H1 (cell line): ENCODE measurements around the gene INPP4B. TPM values are rescaled to one million over a fixed set of nuclear protein-coding genes. Genes with fewer than 3 reads are reported as not detected.

ENCODE experiments used
- ASH2L ChIP-seq: fragments of 200-600, 300-600 bp; sonication (generic); IDR thresholded peaks from one replicate; pipeline ENCODE4 v1.7.1; 2017; ENCODE audit warnings: low read length
- BCL11A ChIP-seq, 2 experiments: IDR thresholded peaks; one replicate each; pipeline ENCODE4 v1.6.1; 2011; ENCODE audit warnings: low read depth in 2 of 2, low read length in 2 of 2, mild to moderate bottlenecking in 2 of 2
- BRCA1 ChIP-seq: IDR thresholded peaks from 2 replicates; pipeline ENCODE4 v1.6.1; 2012; ENCODE audit warnings: low read depth, low read length, improper control_type of control experiment
- CHD1 ChIP-seq: IDR thresholded peaks from 2 replicates; pipeline ENCODE4 v1.6.1; 2012; ENCODE audit warnings: low read depth, low read length, improper control_type of control experiment
- NANOG ChIP-seq: IDR thresholded peaks from 2 replicates; pipeline ENCODE4 v1.6.1; 2011; ENCODE audit warnings: low read length, low read depth, mild to moderate bottlenecking, inconsistent platforms; ENCODE audit not compliant: insufficient read depth, poor library complexity, severe bottlenecking
- POU5F1 ChIP-seq: IDR thresholded peaks from 2 replicates; pipeline ENCODE4 v1.6.1; 2011; ENCODE audit warnings: low read depth, mild to moderate bottlenecking, low read length, moderate library complexity
- SUZ12 ChIP-seq: fragments of 200-600 bp; sonication (generic); IDR thresholded peaks from 2 replicates; pipeline ENCODE4 v1.6.1; 2012; ENCODE audit warnings: mild to moderate bottlenecking, inconsistent platforms, low read length, moderate library complexity, mixed read lengths
- polyA plus RNA-seq, 7 experiments: library from polyadenylated mRNA; depleted of rRNA in 3 of 7; stranded (reverse) in 5 of 7; unstranded in 2 of 7; fragments of >200 nt in 5 of 7; fragments of 200-250 nt in 2 of 7; gene quantifications; 1 replicate in 5 of 7; 2 replicates in 1 of 7; 4 replicates in 1 of 7; pipeline versions ENCODE4 v1.2.1 to v1.2.3, GENCODE V29; 2011 to 2013; ENCODE audit warnings: missing spikeins in 2 of 7, mixed read lengths in 2 of 7
- total RNA-seq: library from RNA; stranded (reverse); fragmentation: NEBNext Ultra II Directional; extraction: Animal tissue kit (Norgen Biotek cat#: 25700); gene quantifications from 2 replicates; pipeline ENCODE4 v1.2.1, GENCODE V29; 2021
- TF ChIP-seq, protein P1 (sequence below): fragments of 300-600 bp; sonication (generic); IDR thresholded peaks from 2 replicates; pipeline ENCODE4 v1.7.1; 2012; ENCODE audit warnings: low read length, moderate library complexity, mild to moderate bottlenecking, inconsistent platforms; ENCODE audit not compliant: insufficient replicate concordance
- TF ChIP-seq, protein P2 (sequence below): IDR thresholded peaks from 2 replicates; pipeline ENCODE4 v1.6.1; 2012; ENCODE audit warnings: low read length, inconsistent platforms

The INPP4B gene
- total and polyA plus RNA-seq, 2 of the 8 experiments (the other 6 are each of a cell fraction or from before 2014, with no cell fraction given) = 0.11 to 0.54 TPM

DNA sequence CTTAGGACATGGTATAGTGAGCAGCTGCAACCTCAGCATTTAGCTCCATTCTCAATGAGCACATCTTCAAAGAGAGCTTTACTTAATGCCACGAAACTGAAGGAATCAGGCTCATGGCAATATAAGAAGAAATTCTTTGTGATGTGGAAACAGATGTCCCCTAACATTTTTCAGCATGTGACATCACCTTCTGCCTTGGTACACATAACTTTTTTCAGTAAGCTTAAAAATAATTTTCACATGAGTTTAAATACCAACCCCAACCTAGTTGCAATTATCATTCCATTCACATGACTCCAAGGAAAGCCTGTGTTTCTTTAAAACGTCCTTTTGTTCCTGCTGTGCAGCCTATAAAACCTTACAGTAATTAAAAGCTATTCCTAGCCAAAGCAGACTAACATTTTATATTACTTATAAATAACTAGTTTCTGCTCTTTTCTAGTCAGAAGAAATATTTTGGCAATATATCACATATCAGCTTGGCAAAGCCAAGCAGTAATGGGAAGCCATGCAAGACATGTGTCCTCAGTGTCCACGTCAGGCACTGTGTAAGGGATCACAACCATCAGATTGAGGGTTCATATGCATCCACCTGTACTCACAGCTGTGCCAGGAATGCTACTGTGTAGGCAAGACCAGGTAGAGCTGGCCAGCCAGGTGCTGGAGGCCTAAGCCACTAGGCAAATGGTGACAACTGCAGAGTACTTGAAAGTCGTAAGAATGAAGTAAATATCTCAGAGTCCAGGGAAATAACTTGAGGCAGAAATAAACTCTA is 466.6 kb downstream of the INPP4B start (continued):
- TF ChIP-seq, protein P1, sequence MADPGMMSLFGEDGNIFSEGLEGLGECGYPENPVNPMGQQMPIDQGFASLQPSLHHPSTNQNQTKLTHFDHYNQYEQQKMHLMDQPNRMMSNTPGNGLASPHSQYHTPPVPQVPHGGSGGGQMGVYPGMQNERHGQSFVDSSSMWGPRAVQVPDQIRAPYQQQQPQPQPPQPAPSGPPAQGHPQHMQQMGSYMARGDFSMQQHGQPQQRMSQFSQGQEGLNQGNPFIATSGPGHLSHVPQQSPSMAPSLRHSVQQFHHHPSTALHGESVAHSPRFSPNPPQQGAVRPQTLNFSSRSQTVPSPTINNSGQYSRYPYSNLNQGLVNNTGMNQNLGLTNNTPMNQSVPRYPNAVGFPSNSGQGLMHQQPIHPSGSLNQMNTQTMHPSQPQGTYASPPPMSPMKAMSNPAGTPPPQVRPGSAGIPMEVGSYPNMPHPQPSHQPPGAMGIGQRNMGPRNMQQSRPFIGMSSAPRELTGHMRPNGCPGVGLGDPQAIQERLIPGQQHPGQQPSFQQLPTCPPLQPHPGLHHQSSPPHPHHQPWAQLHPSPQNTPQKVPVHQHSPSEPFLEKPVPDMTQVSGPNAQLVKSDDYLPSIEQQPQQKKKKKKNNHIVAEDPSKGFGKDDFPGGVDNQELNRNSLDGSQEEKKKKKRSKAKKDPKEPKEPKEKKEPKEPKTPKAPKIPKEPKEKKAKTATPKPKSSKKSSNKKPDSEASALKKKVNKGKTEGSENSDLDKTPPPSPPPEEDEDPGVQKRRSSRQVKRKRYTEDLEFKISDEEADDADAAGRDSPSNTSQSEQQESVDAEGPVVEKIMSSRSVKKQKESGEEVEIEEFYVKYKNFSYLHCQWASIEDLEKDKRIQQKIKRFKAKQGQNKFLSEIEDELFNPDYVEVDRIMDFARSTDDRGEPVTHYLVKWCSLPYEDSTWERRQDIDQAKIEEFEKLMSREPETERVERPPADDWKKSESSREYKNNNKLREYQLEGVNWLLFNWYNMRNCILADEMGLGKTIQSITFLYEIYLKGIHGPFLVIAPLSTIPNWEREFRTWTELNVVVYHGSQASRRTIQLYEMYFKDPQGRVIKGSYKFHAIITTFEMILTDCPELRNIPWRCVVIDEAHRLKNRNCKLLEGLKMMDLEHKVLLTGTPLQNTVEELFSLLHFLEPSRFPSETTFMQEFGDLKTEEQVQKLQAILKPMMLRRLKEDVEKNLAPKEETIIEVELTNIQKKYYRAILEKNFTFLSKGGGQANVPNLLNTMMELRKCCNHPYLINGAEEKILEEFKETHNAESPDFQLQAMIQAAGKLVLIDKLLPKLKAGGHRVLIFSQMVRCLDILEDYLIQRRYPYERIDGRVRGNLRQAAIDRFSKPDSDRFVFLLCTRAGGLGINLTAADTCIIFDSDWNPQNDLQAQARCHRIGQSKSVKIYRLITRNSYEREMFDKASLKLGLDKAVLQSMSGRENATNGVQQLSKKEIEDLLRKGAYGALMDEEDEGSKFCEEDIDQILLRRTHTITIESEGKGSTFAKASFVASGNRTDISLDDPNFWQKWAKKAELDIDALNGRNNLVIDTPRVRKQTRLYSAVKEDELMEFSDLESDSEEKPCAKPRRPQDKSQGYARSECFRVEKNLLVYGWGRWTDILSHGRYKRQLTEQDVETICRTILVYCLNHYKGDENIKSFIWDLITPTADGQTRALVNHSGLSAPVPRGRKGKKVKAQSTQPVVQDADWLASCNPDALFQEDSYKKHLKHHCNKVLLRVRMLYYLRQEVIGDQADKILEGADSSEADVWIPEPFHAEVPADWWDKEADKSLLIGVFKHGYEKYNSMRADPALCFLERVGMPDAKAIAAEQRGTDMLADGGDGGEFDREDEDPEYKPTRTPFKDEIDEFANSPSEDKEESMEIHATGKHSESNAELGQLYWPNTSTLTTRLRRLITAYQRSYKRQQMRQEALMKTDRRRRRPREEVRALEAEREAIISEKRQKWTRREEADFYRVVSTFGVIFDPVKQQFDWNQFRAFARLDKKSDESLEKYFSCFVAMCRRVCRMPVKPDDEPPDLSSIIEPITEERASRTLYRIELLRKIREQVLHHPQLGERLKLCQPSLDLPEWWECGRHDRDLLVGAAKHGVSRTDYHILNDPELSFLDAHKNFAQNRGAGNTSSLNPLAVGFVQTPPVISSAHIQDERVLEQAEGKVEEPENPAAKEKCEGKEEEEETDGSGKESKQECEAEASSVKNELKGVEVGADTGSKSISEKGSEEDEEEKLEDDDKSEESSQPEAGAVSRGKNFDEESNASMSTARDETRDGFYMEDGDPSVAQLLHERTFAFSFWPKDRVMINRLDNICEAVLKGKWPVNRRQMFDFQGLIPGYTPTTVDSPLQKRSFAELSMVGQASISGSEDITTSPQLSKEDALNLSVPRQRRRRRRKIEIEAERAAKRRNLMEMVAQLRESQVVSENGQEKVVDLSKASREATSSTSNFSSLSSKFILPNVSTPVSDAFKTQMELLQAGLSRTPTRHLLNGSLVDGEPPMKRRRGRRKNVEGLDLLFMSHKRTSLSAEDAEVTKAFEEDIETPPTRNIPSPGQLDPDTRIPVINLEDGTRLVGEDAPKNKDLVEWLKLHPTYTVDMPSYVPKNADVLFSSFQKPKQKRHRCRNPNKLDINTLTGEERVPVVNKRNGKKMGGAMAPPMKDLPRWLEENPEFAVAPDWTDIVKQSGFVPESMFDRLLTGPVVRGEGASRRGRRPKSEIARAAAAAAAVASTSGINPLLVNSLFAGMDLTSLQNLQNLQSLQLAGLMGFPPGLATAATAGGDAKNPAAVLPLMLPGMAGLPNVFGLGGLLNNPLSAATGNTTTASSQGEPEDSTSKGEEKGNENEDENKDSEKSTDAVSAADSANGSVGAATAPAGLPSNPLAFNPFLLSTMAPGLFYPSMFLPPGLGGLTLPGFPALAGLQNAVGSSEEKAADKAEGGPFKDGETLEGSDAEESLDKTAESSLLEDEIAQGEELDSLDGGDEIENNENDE = no peak
- TF ChIP-seq NANOG (no peak), ASH2L (no peak), BCL11A (IDR thresholded peaks at IDR 0.05; ENCODE audit: low read depth in 2 of 2, low read length in 2 of 2) (no peak), SUZ12 (no peak), POU5F1 (no peak), BRCA1 (no peak), CHD1 (no peak)
- TF ChIP-seq, protein P2, sequence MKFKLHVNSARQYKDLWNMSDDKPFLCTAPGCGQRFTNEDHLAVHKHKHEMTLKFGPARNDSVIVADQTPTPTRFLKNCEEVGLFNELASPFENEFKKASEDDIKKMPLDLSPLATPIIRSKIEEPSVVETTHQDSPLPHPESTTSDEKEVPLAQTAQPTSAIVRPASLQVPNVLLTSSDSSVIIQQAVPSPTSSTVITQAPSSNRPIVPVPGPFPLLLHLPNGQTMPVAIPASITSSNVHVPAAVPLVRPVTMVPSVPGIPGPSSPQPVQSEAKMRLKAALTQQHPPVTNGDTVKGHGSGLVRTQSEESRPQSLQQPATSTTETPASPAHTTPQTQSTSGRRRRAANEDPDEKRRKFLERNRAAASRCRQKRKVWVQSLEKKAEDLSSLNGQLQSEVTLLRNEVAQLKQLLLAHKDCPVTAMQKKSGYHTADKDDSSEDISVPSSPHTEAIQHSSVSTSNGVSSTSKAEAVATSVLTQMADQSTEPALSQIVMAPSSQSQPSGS = no peak
